H9 (cell line): ENCODE data around the gene PIN4. TPM values are rescaled to one million over a fixed set of nuclear protein-coding genes. Genes with fewer than 3 reads are reported as not detected.
"Not testable (repeated sequence)": the region's sequence is repeated elsewhere in the genome, so short reads cannot be mapped to it uniquely, and the experiment has no call there.

Experiments used
- DNase-seq: peaks from one replicate; pipeline ENCODE4 v3.0.0-alpha.2; 2017
- H2AFZ ChIP-seq: one replicate; pipeline ENCODE4 v1.6.1; 2013; ENCODE audit warnings: mild to moderate bottlenecking, low read length, control low read depth, moderate library complexity
- H2AK5ac ChIP-seq: 2 replicates; pipeline ENCODE4 v1.6.1; 2013; ENCODE audit warnings: low read length, control low read depth, mixed read lengths; ENCODE audit not compliant: insufficient read length
- H2BK120ac ChIP-seq: one replicate; pipeline ENCODE4 v1.6.1; 2013; ENCODE audit warnings: low read depth, mild to moderate bottlenecking, low read length, control low read depth, inconsistent platforms; ENCODE audit not compliant: poor library complexity, severe bottlenecking
- H2BK12ac ChIP-seq: 2 replicates; pipeline ENCODE4 v1.6.1; 2013; ENCODE audit warnings: low read length, control low read depth, mixed read lengths, low read depth; ENCODE audit not compliant: insufficient read length
- H2BK15ac ChIP-seq: 2 replicates; pipeline ENCODE4 v1.6.1; 2013; ENCODE audit warnings: low read depth, low read length, control low read depth
- H2BK20ac ChIP-seq: one replicate; pipeline ENCODE4 v1.6.1; 2013; ENCODE audit warnings: low read depth, mild to moderate bottlenecking, low read length, control low read depth, inconsistent platforms; ENCODE audit not compliant: poor library complexity, severe bottlenecking
- H2BK5ac ChIP-seq: 2 replicates; pipeline ENCODE4 v1.6.1; 2013; ENCODE audit warnings: low read length, control low read depth, mixed read lengths; ENCODE audit not compliant: insufficient read length
- H3K14ac ChIP-seq: 2 replicates; pipeline ENCODE4 v1.6.1; 2013; ENCODE audit warnings: low read length, control low read depth; ENCODE audit not compliant: insufficient read depth
- H3K18ac ChIP-seq: 2 replicates; pipeline ENCODE4 v1.6.1; 2013; ENCODE audit warnings: low read depth, mild to moderate bottlenecking, mixed read lengths, low read length, control low read depth; ENCODE audit not compliant: insufficient read length
- H3K23ac ChIP-seq: 2 replicates; pipeline ENCODE4 v1.6.1; 2013; ENCODE audit warnings: low read length, control low read depth, mixed read lengths, low read depth; ENCODE audit not compliant: insufficient read length
- H3K23me2 ChIP-seq: 2 replicates; pipeline ENCODE4 v1.6.1; 2013; ENCODE audit warnings: low read depth, mild to moderate bottlenecking, mixed read lengths, low read length, control low read depth; ENCODE audit not compliant: insufficient read length, poor library complexity, severe bottlenecking
- H3K27ac ChIP-seq: 2 replicates; pipeline ENCODE4 v1.5.1; 2013; ENCODE audit warnings: low read length, control low read depth, mixed read lengths, low read depth; ENCODE audit not compliant: insufficient read length
- H3K27me3 ChIP-seq: 2 replicates; pipeline ENCODE4 v1.6.1; 2013; ENCODE audit warnings: low read length, control low read depth, inconsistent platforms; ENCODE audit not compliant: insufficient read depth
- H3K4ac ChIP-seq: 2 replicates; pipeline ENCODE4 v1.6.1; 2013; ENCODE audit warnings: low read depth, mild to moderate bottlenecking, control low read depth, inconsistent platforms, low read length, moderate library complexity
- H3K4me1 ChIP-seq: 2 replicates; pipeline ENCODE4 v1.6.1; 2013; ENCODE audit warnings: low read length, control low read depth, inconsistent platforms; ENCODE audit not compliant: insufficient read depth
- H3K4me2 ChIP-seq: 2 replicates; pipeline ENCODE4 v1.6.1; 2013; ENCODE audit warnings: low read length, control low read depth, mixed read lengths; ENCODE audit not compliant: insufficient read length, insufficient read depth
- H3K56ac ChIP-seq: 2 replicates; pipeline ENCODE4 v1.6.1; 2013; ENCODE audit warnings: low read depth, mild to moderate bottlenecking, mixed read lengths, low read length, control low read depth; ENCODE audit not compliant: insufficient read length
- H3K79me1 ChIP-seq: 2 replicates; pipeline ENCODE4 v1.6.1; 2013; ENCODE audit warnings: low read depth, mild to moderate bottlenecking, moderate library complexity, low read length, control low read depth, inconsistent platforms; ENCODE audit not compliant: insufficient read depth, poor library complexity, severe bottlenecking
- H3K79me2 ChIP-seq: 2 replicates; pipeline ENCODE4 v1.6.1; 2013; ENCODE audit warnings: low read length, control low read depth, inconsistent platforms; ENCODE audit not compliant: insufficient read depth
- H3K9ac ChIP-seq: 2 replicates; pipeline ENCODE4 v1.6.1; 2013; ENCODE audit warnings: low read length, control low read depth, mixed read lengths; ENCODE audit not compliant: insufficient read length; ENCODE audit errors: extremely low read depth
- H3K9me3 ChIP-seq: one replicate; pipeline ENCODE4 v1.6.1; 2013; ENCODE audit warnings: low read depth, low read length, inconsistent platforms; ENCODE audit not compliant: control insufficient read depth
- H3T11ph ChIP-seq: one replicate; pipeline ENCODE4 v1.6.1; 2013; ENCODE audit warnings: mild to moderate bottlenecking, low read length, control low read depth, inconsistent platforms
- H4K20me1 ChIP-seq: one replicate; pipeline ENCODE4 v1.6.1; 2013; ENCODE audit not compliant: control insufficient read depth, insufficient read length, insufficient read depth
- H4K5ac ChIP-seq: 2 replicates; pipeline ENCODE4 v1.6.1; 2013; ENCODE audit warnings: low read depth, mild to moderate bottlenecking, mixed read lengths, low read length, control low read depth; ENCODE audit not compliant: insufficient read length
- H4K8ac ChIP-seq: replicated peaks from 2 replicates; pipeline ENCODE4 v1.6.1; 2013; ENCODE audit warnings: low read length, control low read depth, mixed read lengths, low read depth; ENCODE audit not compliant: insufficient read length
- H4K91ac ChIP-seq: 2 replicates; pipeline ENCODE4 v1.6.1; 2013; ENCODE audit warnings: low read depth, mild to moderate bottlenecking, moderate library complexity, mixed read lengths, low read length, control low read depth; ENCODE audit not compliant: insufficient read length
- H3K27ac Mint-ChIP-seq, 3 experiments: 2 replicates in 2 of 3; 3 replicates in 1 of 3; pipeline ENCODE4 v1.8.0; 2020 to 2021; ENCODE audit warnings: mixed read lengths in 3 of 3, mild to moderate bottlenecking in 1 of 3, moderate library complexity in 1 of 3
- H3K27me3 Mint-ChIP-seq: 2 replicates; pipeline ENCODE4 v1.8.0; 2021; ENCODE audit warnings: low read depth, mild to moderate bottlenecking, moderate library complexity, mixed read lengths
- H3K36me3 Mint-ChIP-seq, 3 experiments: 2 replicates in 2 of 3; 3 replicates in 1 of 3; pipeline ENCODE4 v1.8.0; 2020 to 2021; ENCODE audit warnings: low read depth in 3 of 3, mixed read lengths in 3 of 3; ENCODE audit not compliant: insufficient read depth in 1 of 3
- H3K4me1 Mint-ChIP-seq, 2 experiments: 2 replicates each; pipeline ENCODE4 v1.8.0; 2020; ENCODE audit warnings: mixed read lengths in 2 of 2
- H3K4me3 Mint-ChIP-seq, 2 experiments: 2 replicates in 1 of 2; 3 replicates in 1 of 2; pipeline ENCODE4 v1.8.0; 2020 to 2021; ENCODE audit warnings: mild to moderate bottlenecking in 2 of 2, mixed read lengths in 2 of 2, moderate library complexity in 1 of 2
- H3K9me3 Mint-ChIP-seq, 2 experiments: 2 replicates in 1 of 2; 3 replicates in 1 of 2; pipeline ENCODE4 v1.8.0; 2020; ENCODE audit warnings: mild to moderate bottlenecking in 2 of 2, mixed read lengths in 2 of 2, moderate library complexity in 1 of 2
- WGBS: extraction: QIAGEN DNeasy Blood & Tissue Kit; methylation state at CpG from one replicate; pipeline ENCODE4 v1.1.7; 2013; ENCODE audit warnings: missing lambda C conversion rate, low lambda C conversion rate, mixed read lengths; ENCODE audit not compliant: insufficient read length; ENCODE audit errors: extremely low coverage; 5-methylcytosine and 5-hydroxymethylcytosine counted together
- total RNA-seq: library from RNA; stranded (reverse); gene quantifications from 2 replicates; pipeline ENCODE4 v1.2.1, GENCODE V29; 2021
- TF ChIP-seq, protein P1 (sequence below): fragments of 200-600 bp; sonication (generic); conservative IDR thresholded peaks from 3 replicates; pipeline ENCODE4 v1.8.0; 2021; ENCODE audit warnings: antibody characterized with exemption, mild to moderate bottlenecking

PIN4 gene
- total RNA-seq, 1 experiment from 2014 or later, result 16.3 TPM

DNA sequence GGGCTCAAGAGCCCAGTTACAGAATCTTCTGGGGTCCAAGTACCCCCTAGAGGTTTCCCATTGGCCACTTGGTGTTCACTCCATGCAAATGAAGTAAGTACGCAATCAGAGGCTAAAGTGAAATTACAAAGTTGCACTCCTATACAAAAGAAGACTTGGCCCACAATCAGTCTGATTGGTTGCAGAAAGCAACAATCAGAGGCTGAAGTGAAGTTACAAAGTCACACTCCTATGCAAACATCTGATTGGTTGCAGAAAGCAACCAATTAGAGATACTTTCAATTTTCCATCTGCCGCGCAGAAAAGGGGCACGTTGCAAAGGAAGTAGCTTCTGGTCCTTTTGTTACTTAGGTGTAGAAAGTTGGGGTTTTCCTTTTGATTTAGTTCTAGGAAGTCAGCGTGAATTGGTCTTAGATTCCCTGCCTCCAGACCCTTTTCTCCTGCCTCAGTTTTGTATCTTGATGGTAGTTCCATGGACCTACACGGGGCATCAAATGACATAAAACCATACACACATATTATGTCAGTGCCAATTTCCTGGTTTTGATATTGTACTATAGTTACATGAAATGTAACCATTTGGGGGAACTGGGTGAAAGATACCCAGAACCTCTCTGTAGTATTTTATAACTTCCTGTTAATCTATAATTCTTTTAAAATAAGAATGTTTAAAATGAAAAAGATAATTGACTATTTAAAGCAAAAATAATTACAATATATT, 12.4 kb upstream of the PIN4 start:
- no peak overlapping the region for H2BK15ac ChIP-seq
- no peaks in the 10 kb centered on the region for H3K4me1 Mint-ChIP-seq
- H3K4me2 ChIP-seq, result no peak overlapping the region
- no peak overlapping the region for H2BK20ac ChIP-seq
- H3K27me3 ChIP-seq, result no peaks in the 10 kb centered on the region; the same call in 1 of the 2 replicates
- H3K23ac ChIP-seq, result no peak overlapping the region
- no peak overlapping the region for H2AK5ac ChIP-seq
- no peaks in the 10 kb centered on the region for H3K23me2 ChIP-seq
- H4K8ac ChIP-seq, result no peak overlapping the region
- no CpG with 5 or more reads among the region's 6 CpGs for WGBS
- peaks cover 54 to 60% of the 10 kb centered on the region in 2 experiments for H3K9me3 Mint-ChIP-seq
- H3K79me2 ChIP-seq, result no peaks in the 10 kb centered on the region
- no peaks in the 10 kb centered on the region for H4K20me1 ChIP-seq
- H3K36me3 Mint-ChIP-seq, result no peaks in the 10 kb centered on the region; a peak in 1 of 7 replicates
- H3K18ac ChIP-seq, result no peak overlapping the region
- H2BK5ac ChIP-seq, result no peak overlapping the region
- H3K79me1 ChIP-seq, result no peaks in the 10 kb centered on the region
- H3K27me3 Mint-ChIP-seq, result peaks cover 14% of the 10 kb centered on the region
- no peak overlapping the region for H3T11ph ChIP-seq
- H3K9me3 ChIP-seq, result peaks cover 3% of the 10 kb centered on the region
- H3K27ac Mint-ChIP-seq, result no peak overlapping the region
- TF ChIP-seq, protein P1, sequence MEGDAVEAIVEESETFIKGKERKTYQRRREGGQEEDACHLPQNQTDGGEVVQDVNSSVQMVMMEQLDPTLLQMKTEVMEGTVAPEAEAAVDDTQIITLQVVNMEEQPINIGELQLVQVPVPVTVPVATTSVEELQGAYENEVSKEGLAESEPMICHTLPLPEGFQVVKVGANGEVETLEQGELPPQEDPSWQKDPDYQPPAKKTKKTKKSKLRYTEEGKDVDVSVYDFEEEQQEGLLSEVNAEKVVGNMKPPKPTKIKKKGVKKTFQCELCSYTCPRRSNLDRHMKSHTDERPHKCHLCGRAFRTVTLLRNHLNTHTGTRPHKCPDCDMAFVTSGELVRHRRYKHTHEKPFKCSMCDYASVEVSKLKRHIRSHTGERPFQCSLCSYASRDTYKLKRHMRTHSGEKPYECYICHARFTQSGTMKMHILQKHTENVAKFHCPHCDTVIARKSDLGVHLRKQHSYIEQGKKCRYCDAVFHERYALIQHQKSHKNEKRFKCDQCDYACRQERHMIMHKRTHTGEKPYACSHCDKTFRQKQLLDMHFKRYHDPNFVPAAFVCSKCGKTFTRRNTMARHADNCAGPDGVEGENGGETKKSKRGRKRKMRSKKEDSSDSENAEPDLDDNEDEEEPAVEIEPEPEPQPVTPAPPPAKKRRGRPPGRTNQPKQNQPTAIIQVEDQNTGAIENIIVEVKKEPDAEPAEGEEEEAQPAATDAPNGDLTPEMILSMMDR, result no peak
- H2BK12ac ChIP-seq, result no peak overlapping the region
- no peak overlapping the region for H4K5ac ChIP-seq
- no peak overlapping the region for H3K4me3 Mint-ChIP-seq
- DNase-seq, result no peak
- H4K91ac ChIP-seq, result no peak overlapping the region
- no peaks in the 10 kb centered on the region for H3K4me1 ChIP-seq
- H2BK120ac ChIP-seq, result no peak overlapping the region
- H3K27ac ChIP-seq, result no peak overlapping the region
- H3K56ac ChIP-seq, result no peak overlapping the region
- no peak overlapping the region for H3K14ac ChIP-seq
- no peak overlapping the region for H2AFZ ChIP-seq
- H3K9ac ChIP-seq, result no peak overlapping the region
- no peak overlapping the region for H3K4ac ChIP-seq

DNA sequence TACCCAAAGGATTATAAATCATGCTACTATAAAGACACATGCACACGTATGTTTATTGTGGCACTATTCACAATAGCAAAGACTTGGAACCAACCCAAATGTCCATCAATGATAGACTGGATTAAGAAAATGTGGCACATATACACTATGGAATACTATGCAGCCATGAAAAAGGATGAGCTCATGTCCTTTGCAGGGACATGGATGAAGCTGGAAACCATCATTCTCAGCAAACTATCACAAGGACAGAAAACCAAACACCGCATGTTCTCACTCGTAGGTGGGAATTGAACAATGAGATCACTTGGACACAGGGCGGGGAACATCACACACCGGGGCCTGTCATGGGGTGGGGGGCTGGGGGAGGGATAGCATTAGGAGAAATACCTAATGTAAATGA, 5.3 kb upstream of the PIN4 start:
- not testable (repeated sequence) for H3K14ac ChIP-seq, H3K27me3 ChIP-seq, H3K4me3 Mint-ChIP-seq, H2BK15ac ChIP-seq, H3K36me3 Mint-ChIP-seq, H4K8ac ChIP-seq, H3K4me1 ChIP-seq, H3K4ac ChIP-seq, DNase-seq, H3K4me2 ChIP-seq, H2BK5ac ChIP-seq, H3T11ph ChIP-seq, H3K56ac ChIP-seq, H2BK12ac ChIP-seq, H3K9ac ChIP-seq, H4K91ac ChIP-seq, H2BK20ac ChIP-seq, H3K27ac Mint-ChIP-seq, H4K20me1 ChIP-seq, H2BK120ac ChIP-seq, H3K27ac ChIP-seq, H2AK5ac ChIP-seq, H3K23ac ChIP-seq, H2AFZ ChIP-seq, H3K79me2 ChIP-seq, H3K4me1 Mint-ChIP-seq, H3K18ac ChIP-seq, H3K79me1 ChIP-seq, H3K23me2 ChIP-seq, H4K5ac ChIP-seq
- Mint-ChIP-seq H3K9me3 (peaks cover 43 to 50% of the 10 kb centered on the region in 2 experiments), H3K27me3 (peaks cover 16% of the 10 kb centered on the region)
- WGBS, result no CpG with 5 or more reads among the region's 5 CpGs
- peaks cover 23% of the 10 kb centered on the region for H3K9me3 ChIP-seq
